ENCODE results near the gene ACADS. TPM values are rescaled to one million over a fixed set of nuclear protein-coding genes. Genes with fewer than 3 reads are reported as not detected.

ACADS gene
- polyA plus RNA-seq, 1 donor from 2014 or later: 14.1 TPM

- Mint-ChIP-seq H3K4me1 (no peaks in the 10 kb centered on the region), H3K27ac (no peak overlapping the region), H3K36me3 (no peaks in the 10 kb centered on the region), H3K9me3 (no peaks in the 10 kb centered on the region), H3K4me3 (no peak overlapping the region), H3K27me3 (peaks cover 3% of the 10 kb centered on the region)
Measured at GRCh38 chr12:120748242-120748641, 22.6 kb downstream of the ACADS start.

- H3K4me3 Mint-ChIP-seq: peak overlapping the region in 1 of 4 donors; percentile 65
- peaks cover 0 to 1% (median 0%) of the 10 kb centered on the region in 3 donors for H3K9me3 Mint-ChIP-seq
- H3K36me3 Mint-ChIP-seq: no peaks in the 10 kb centered on the region
- H3K27ac Mint-ChIP-seq: peak overlapping the region in 1 of 3 donors; percentile 35
- H3K4me1 Mint-ChIP-seq: peaks cover 0 to 3% (median 3%) of the 10 kb centered on the region in 3 donors
- H3K27me3 Mint-ChIP-seq: peaks cover 3% of the 10 kb centered on the region
Measured at GRCh38 chr12:120749256-120749655, 23.6 kb downstream of the ACADS start.

- peaks cover 3% of the 10 kb centered on the region for H3K27me3 Mint-ChIP-seq
- H3K36me3 Mint-ChIP-seq: no peaks in the 10 kb centered on the region
- H3K9me3 Mint-ChIP-seq: peaks cover 4 to 9% (median 8%) of the 10 kb centered on the region in 3 donors
- peaks cover 0 to 5% (median 3%) of the 10 kb centered on the region in 3 donors for H3K4me1 Mint-ChIP-seq
- H3K4me3 Mint-ChIP-seq: no peak overlapping the region
- no peak overlapping the region for H3K27ac Mint-ChIP-seq
Measured at GRCh38 chr12:120750806-120751205, 25.2 kb downstream of the ACADS start.

- no peaks in the 10 kb centered on the region for H3K36me3 Mint-ChIP-seq
- peaks cover 4 to 9% (median 8%) of the 10 kb centered on the region in 3 donors for H3K9me3 Mint-ChIP-seq
- H3K27me3 Mint-ChIP-seq: peaks cover 3% of the 10 kb centered on the region
- H3K4me3 Mint-ChIP-seq: no peak overlapping the region
- no peak overlapping the region for H3K27ac Mint-ChIP-seq
- peaks cover 0 to 5% (median 3%) of the 10 kb centered on the region in 3 donors for H3K4me1 Mint-ChIP-seq
Measured at GRCh38 chr12:120751389-120751788, 25.8 kb downstream of the ACADS start.

- Mint-ChIP-seq H3K4me1 (peaks cover 0 to 5% (median 3%) of the 10 kb centered on the region in 3 donors), H3K27me3 (peaks cover 3% of the 10 kb centered on the region), H3K9me3 (peaks cover 4 to 9% (median 8%) of the 10 kb centered on the region in 3 donors), H3K27ac (no peak overlapping the region), H3K36me3 (no peaks in the 10 kb centered on the region), H3K4me3 (no peak overlapping the region)
Measured at GRCh38 chr12:120754792-120755191, 29.2 kb downstream of the ACADS start.

- H3K4me3 Mint-ChIP-seq: no peak overlapping the region
Measured at GRCh38 chr12:120755269-120755668, 29.6 kb downstream of the ACADS start.

GRCh38 chr12:120757226-120757742 is 31.7 kb downstream of the ACADS start:
- H3K9me3 Mint-ChIP-seq: peaks cover 4 to 9% (median 8%) of the 10 kb centered on the region in 3 donors
- peaks cover 0 to 5% (median 3%) of the 10 kb centered on the region in 3 donors for H3K4me1 Mint-ChIP-seq
- no peak overlapping the region for H3K4me3 Mint-ChIP-seq
- H3K27me3 Mint-ChIP-seq: peaks cover 2% of the 10 kb centered on the region
- no peak overlapping the region for H3K27ac Mint-ChIP-seq
- H3K36me3 Mint-ChIP-seq: no peaks in the 10 kb centered on the region

More at GRCh38 chr12:120755269-120755668, 29.6 kb downstream of the ACADS start:
- H3K4me1 Mint-ChIP-seq: peaks cover 0 to 5% (median 3%) of the 10 kb centered on the region in 3 donors
- peaks cover 4 to 9% (median 8%) of the 10 kb centered on the region in 3 donors for H3K9me3 Mint-ChIP-seq
- no peak overlapping the region for H3K27ac Mint-ChIP-seq
- no peaks in the 10 kb centered on the region for H3K36me3 Mint-ChIP-seq
- H3K27me3 Mint-ChIP-seq: peaks cover 3% of the 10 kb centered on the region

GRCh38 chr12:120757949-120758348 is 32.3 kb downstream of the ACADS start:
- no peaks in the 10 kb centered on the region for H3K27me3 Mint-ChIP-seq
- no peak overlapping the region for H3K27ac Mint-ChIP-seq

GRCh38 chr12:120758798-120759590 is 33.4 kb downstream of the ACADS start:
- Mint-ChIP-seq H3K27ac (peak overlapping the region in 2 of 3 donors; percentile 5 to 43), H3K27me3 (no peaks in the 10 kb centered on the region), H3K4me1 (peaks cover 0 to 2% (median 0%) of the 10 kb centered on the region in 3 donors), H3K4me3 (no peak overlapping the region), H3K36me3 (no peaks in the 10 kb centered on the region), H3K9me3 (peaks cover 3 to 9% (median 8%) of the 10 kb centered on the region in 3 donors)

More at GRCh38 chr12:120757949-120758348, 32.3 kb downstream of the ACADS start:
- peaks cover 4 to 9% (median 8%) of the 10 kb centered on the region in 3 donors for H3K9me3 Mint-ChIP-seq
- peaks cover 0 to 5% (median 3%) of the 10 kb centered on the region in 3 donors for H3K4me1 Mint-ChIP-seq
- peak overlapping the region in 1 of 4 donors; percentile 17 for H3K4me3 Mint-ChIP-seq
- H3K36me3 Mint-ChIP-seq: no peaks in the 10 kb centered on the region

GRCh38 chr12:120759591-120760348 is 34.1 kb downstream of the ACADS start:
- no peaks in the 10 kb centered on the region for H3K36me3 Mint-ChIP-seq
- H3K27me3 Mint-ChIP-seq: no peaks in the 10 kb centered on the region
- peaks cover 0 to 2% (median 0%) of the 10 kb centered on the region in 3 donors for H3K4me1 Mint-ChIP-seq
- peaks cover 3 to 9% (median 8%) of the 10 kb centered on the region in 3 donors for H3K9me3 Mint-ChIP-seq
- H3K4me3 Mint-ChIP-seq: no peak overlapping the region
- peak overlapping the region in 1 of 3 donors; percentile 13 for H3K27ac Mint-ChIP-seq

- H3K27ac Mint-ChIP-seq: peak overlapping the region in 2 of 3 donors; percentile 13 to 39
- H3K4me3 Mint-ChIP-seq: no peak overlapping the region
- H3K4me1 Mint-ChIP-seq: no peaks in the 10 kb centered on the region
- H3K9me3 Mint-ChIP-seq: peaks cover 0 to 2% (median under 1%) of the 10 kb centered on the region in 3 donors
- no peaks in the 10 kb centered on the region for H3K27me3 Mint-ChIP-seq
- H3K36me3 Mint-ChIP-seq: no peaks in the 10 kb centered on the region
Measured at GRCh38 chr12:120760349-120761254, 35.0 kb downstream of the ACADS start.

GRCh38 chr12:120761519-120761934 is 35.9 kb downstream of the ACADS start:
- Mint-ChIP-seq H3K4me3 (no peak overlapping the region), H3K9me3 (no peaks in the 10 kb centered on the region), H3K27ac (peak overlapping the region in 2 of 3 donors; percentile 3 to 9), H3K27me3 (no peaks in the 10 kb centered on the region), H3K36me3 (no peaks in the 10 kb centered on the region), H3K4me1 (no peaks in the 10 kb centered on the region)

- no peaks in the 10 kb centered on the region for H3K36me3 Mint-ChIP-seq
- no peaks in the 10 kb centered on the region for H3K27me3 Mint-ChIP-seq
- no peaks in the 10 kb centered on the region for H3K9me3 Mint-ChIP-seq
- no peak overlapping the region for H3K4me3 Mint-ChIP-seq
- no peak overlapping the region for H3K27ac Mint-ChIP-seq
- no peaks in the 10 kb centered on the region for H3K4me1 Mint-ChIP-seq
Measured at GRCh38 chr12:120762086-120762485, 36.5 kb downstream of the ACADS start.

GRCh38 chr12:120763250-120763649 is 37.6 kb downstream of the ACADS start:
- Mint-ChIP-seq H3K36me3 (no peaks in the 10 kb centered on the region), H3K9me3 (no peaks in the 10 kb centered on the region), H3K4me3 (peak overlapping the region in 1 of 4 donors; percentile 47), H3K27me3 (no peaks in the 10 kb centered on the region), H3K4me1 (peaks cover 3 to 6% (median 4%) of the 10 kb centered on the region in 3 donors), H3K27ac (peak overlapping the region in 1 of 3 donors; percentile 68)
